GM12878 (cell line): ENCODE results near the gene DBN1. TPM values are rescaled to one million over a fixed set of nuclear protein-coding genes. Genes with fewer than 3 reads are reported as not detected.

ENCODE experiments used
- ATAC-seq: fragments of 200-7000 bp; cut with Tn5 transposase; 3 replicates; pipeline ENCODE4 v1.9.1; 2020; ENCODE audit warnings: mild to moderate bottlenecking, moderate library complexity
- BruUV-seq: library from RNA; stranded (reverse); fragments of 400-500 nt; replicated peaks from 2 replicates; lab custom pipeline; 2021; lab: Mats Ljungman, UMichigan
- CTCF ChIA-PET: fragments of 300-600 bp; sonication (Branson Sonifier 250); formaldehyde crosslinking; extraction: SDS; loops from one replicate; lab custom pipeline; 2021; ENCODE audit warnings: inconsistent platforms; lab: Yijun Ruan, JAX
- POLR2A ChIA-PET: fragments of 350-600 bp; formaldehyde crosslinking; extraction: SDS; loops from one replicate; lab custom pipeline; 2021; ENCODE audit warnings: inconsistent platforms; lab: Charles Lee
- RAD21 ChIA-PET: fragments of 300-600 bp; sonication (Branson Sonifier 250); formaldehyde crosslinking; loops from one replicate; lab custom pipeline; 2023; ENCODE audit warnings: antibody characterized with exemption; ENCODE audit not compliant: unreplicated experiment; lab: Charles Lee
- SMC1A ChIA-PET: fragments of 300-600 bp; sonication (Branson Sonifier 250); formaldehyde crosslinking; loops from one replicate; lab custom pipeline; 2023; ENCODE audit not compliant: unreplicated experiment, uncharacterized antibody; lab: Charles Lee
- DNase-seq: peaks from one replicate; pipeline ENCODE4 v3.0.0-alpha.2; 2011; ENCODE audit warnings: low read depth, low spot score
- FAIRE-seq: peaks from 3 replicates; lab custom pipeline; 2011; peaks lifted over from hg19 to GRCh38; lab: Jason Lieb, UNC
- H2AFZ ChIP-seq: 2 replicates; pipeline ENCODE4 v1.6.0; 2011; ENCODE audit warnings: low read depth, low read length, control low read depth; ENCODE audit not compliant: control insufficient read depth
- H3K27ac ChIP-seq: 2 replicates; pipeline ENCODE4 v1.5.1; 2011; ENCODE audit warnings: control low read depth; ENCODE audit not compliant: control insufficient read depth, insufficient read depth
- H3K27me3 ChIP-seq, 2 experiments: replicated peaks in 1 of 2; 2 replicates each; pipeline versions ENCODE4 v1.6.0 to v1.6.1; 2011; ENCODE audit warnings: low read length in 1 of 2; ENCODE audit not compliant: control insufficient read depth in 2 of 2, insufficient read depth in 2 of 2
- H3K36me3 ChIP-seq, 2 experiments: 2 replicates each; pipeline ENCODE4 v1.5.1; 2011; ENCODE audit warnings: low read length in 1 of 2; ENCODE audit not compliant: control insufficient read depth in 2 of 2, insufficient read depth in 2 of 2
- H3K4me1 ChIP-seq: 2 replicates; pipeline ENCODE4 v1.6.1; 2011; ENCODE audit warnings: mild to moderate bottlenecking, low read length, moderate library complexity, mixed read lengths; ENCODE audit not compliant: control insufficient read depth, insufficient read depth
- H3K4me2 ChIP-seq: 2 replicates; pipeline ENCODE4 v1.6.0; 2011; ENCODE audit warnings: control low read depth; ENCODE audit not compliant: control insufficient read depth, insufficient read depth
- H3K4me3 ChIP-seq: fragments of 200-600 bp; sonication (generic); 2 replicates; pipeline ENCODE4 v1.5.1; 2016
- H3K79me2 ChIP-seq: 2 replicates; pipeline ENCODE4 v1.6.0; 2011; ENCODE audit warnings: low read length; ENCODE audit not compliant: control insufficient read depth, insufficient read depth
- H3K9ac ChIP-seq: 2 replicates; pipeline ENCODE4 v1.8.0; 2011; ENCODE audit warnings: low read length, control low read depth, mixed read lengths; ENCODE audit not compliant: control insufficient read depth, insufficient read depth
- H3K9me3 ChIP-seq: replicated peaks from 3 replicates; pipeline ENCODE4 v1.5.1; 2011; ENCODE audit warnings: mild to moderate bottlenecking, low read length; ENCODE audit not compliant: control insufficient read depth, insufficient read depth
- H4K20me1 ChIP-seq: 2 replicates; pipeline ENCODE4 v1.6.0; 2011; ENCODE audit not compliant: control insufficient read depth, insufficient read depth
- ATF3 ChIP-seq: IDR thresholded peaks from 2 replicates; pipeline ENCODE4 v1.6.1; 2011; ENCODE audit warnings: low read depth, mild to moderate bottlenecking, low read length, moderate library complexity, borderline replicate concordance; ENCODE audit errors: extremely low read depth
- CBFB ChIP-seq: IDR thresholded peaks from 2 replicates; pipeline ENCODE4 v1.6.1; 2016; ENCODE audit warnings: antibody characterized with exemption, low read depth
- CBX3 ChIP-seq: fragments of 200-600 bp; sonication (generic); IDR thresholded peaks from 2 replicates; pipeline ENCODE4 v1.6.1; 2016; ENCODE audit warnings: low read depth, borderline replicate concordance
- CTCF ChIP-seq, 3 experiments: IDR thresholded peaks in 2 of 3; conservative IDR thresholded peaks in 1 of 3; 2 replicates each; pipeline ENCODE4 v1.5.1; 2011; ENCODE audit warnings: low read depth in 3 of 3, low read length in 3 of 3, mild to moderate bottlenecking in 3 of 3, control low read depth in 2 of 3, moderate library complexity in 2 of 3, inconsistent platforms in 1 of 3, mixed read lengths in 1 of 3; ENCODE audit not compliant: control insufficient read depth in 2 of 3, insufficient read depth in 1 of 3; ENCODE audit errors: extremely low read depth in 1 of 3
- HCFC1 ChIP-seq: fragments of 150-350 bp; IDR thresholded peaks from 2 replicates; pipeline ENCODE4 v1.6.1; 2014; ENCODE audit warnings: low read length
- IKZF1 ChIP-seq: fragments of 450-650 bp; conservative IDR thresholded peaks from 2 replicates; pipeline ENCODE4 v1.6.1; 2017; ENCODE audit warnings: antibody characterized with exemption, mild to moderate bottlenecking
- MTA3 ChIP-seq: IDR thresholded peaks from 2 replicates; pipeline ENCODE4 v1.6.1; 2012; ENCODE audit warnings: low read length, inconsistent platforms, borderline replicate concordance
- NR2C2 ChIP-seq: IDR thresholded peaks from 2 replicates; pipeline ENCODE4 v1.6.1; 2011; ENCODE audit warnings: borderline replicate concordance, low read depth; ENCODE audit not compliant: control insufficient read depth, insufficient read length
- PKNOX1 ChIP-seq: fragments of 450-650 bp; IDR thresholded peaks from 2 replicates; pipeline ENCODE4 v1.6.1; 2016; ENCODE audit warnings: mild to moderate bottlenecking
- RB1 ChIP-seq: fragments of 450-650 bp; formaldehyde crosslinking; IDR thresholded peaks from 2 replicates; pipeline ENCODE4 v1.6.1; 2017; ENCODE audit warnings: mild to moderate bottlenecking, borderline replicate concordance
- SMAD1 ChIP-seq: fragments of 450-650 bp; IDR thresholded peaks from 2 replicates; pipeline ENCODE4 v1.6.1; 2018; ENCODE audit warnings: mild to moderate bottlenecking, low read depth; ENCODE audit not compliant: partially characterized antibody
- SMC3 ChIP-seq: IDR thresholded peaks from 2 replicates; pipeline ENCODE4 v1.6.1; 2011; ENCODE audit warnings: low read length, improper control_type of control experiment, borderline replicate concordance
- TAF1 ChIP-seq: IDR thresholded peaks from 2 replicates; pipeline ENCODE4 v1.6.1; 2011; ENCODE audit warnings: mild to moderate bottlenecking, low read depth, low read length, borderline replicate concordance
- TCF3 ChIP-seq: IDR thresholded peaks from 2 replicates; pipeline ENCODE4 v1.6.1; 2012; ENCODE audit warnings: low read depth, mild to moderate bottlenecking, low read length, borderline replicate concordance; ENCODE audit not compliant: insufficient read depth
- WRNIP1 ChIP-seq: IDR thresholded peaks from 2 replicates; pipeline ENCODE4 v1.6.1; 2011; ENCODE audit warnings: low read depth, low read length, improper control_type of control experiment, borderline replicate concordance
- ZZZ3 ChIP-seq: IDR thresholded peaks from 2 replicates; pipeline ENCODE4 v1.6.1; 2011; ENCODE audit warnings: low read depth; ENCODE audit not compliant: control insufficient read depth, insufficient read length
- WGBS: methylation state at CpG from one replicate; pipeline ENCODE4 v1.1.6; 2016; ENCODE audit warnings: low lambda C conversion rate; ENCODE audit not compliant: insufficient replicate concordance, insufficient coverage; ENCODE audit errors: missing lambda C conversion rate; 5-methylcytosine and 5-hydroxymethylcytosine counted together
- in situ Hi-C: fragments of 300-500 bp; cut with MboI; formaldehyde crosslinking; loops from 9 replicates; pipeline ENCODE4 v1.14.3; 2018; ENCODE audit warnings: mixed read lengths
- intact Hi-C: fragments of 100-400 bp; cut with micrococcal nuclease; formaldehyde crosslinking; loops from one replicate; pipeline ENCODE4 v1.14.2; 2022; ENCODE audit not compliant: unreplicated experiment
- polyA plus RNA-seq, 11 experiments: library from polyadenylated mRNA; depleted of rRNA in 4 of 11; unstranded in 6 of 11; stranded (reverse) in 5 of 11; fragments of >200 nt; fragmentation: Nextera tagmentation in 4 of 11; fragmentation: Illumina TruSeq in 1 of 11; extraction: Ambion mirVana in 4 of 11; extraction: Trizol in 1 of 11; gene quantifications; 1 replicate in 1 of 11; 2 replicates in 10 of 11; pipeline versions ENCODE4 v1.2.1 to v1.2.3, GENCODE V29; 2011 to 2016; ENCODE audit warnings: inconsistent platforms in 2 of 11, missing spikeins in 2 of 11, low read depth in 1 of 11
- total RNA-seq, 4 experiments: library from RNA; depleted of rRNA in 3 of 4; stranded (reverse); fragments of >200 nt in 3 of 4; fragmentation: Illumina TruSeq in 1 of 4; extraction: Trizol in 1 of 4; gene quantifications; 2 replicates each; pipeline versions ENCODE4 v1.2.1 to v1.2.3, GENCODE V29; 2013 to 2021

The DBN1 gene
- total and polyA plus RNA-seq, 10 of the 15 experiments (the other 5 are each of a cell fraction or from before 2014, with no cell fraction given) = 0.18 to 81.0 (median 27.9) TPM

- TF ChIP-seq NR2C2 (no peak), IKZF1 (no peak), TAF1 (no peak), CBFB (no peak), CBX3 (no peak), RB1 (no peak), SMC3 (no peak), WRNIP1 (no peak), ATF3 (no peak), TCF3 (no peak), HCFC1 (no peak), MTA3 (no peak), SMAD1 (no peak), PKNOX1 (no peak), ZZZ3 (no peak), CTCF (IDR thresholded peaks at IDR 0.05 in 2 of 3, conservative IDR thresholded peaks at IDR 0.05 in 1 of 3; ENCODE audit: control insufficient read depth in 2 of 3, extremely low read depth in 1 of 3, insufficient read depth in 1 of 3, low read depth in 3 of 3, low read length in 3 of 3) (no peak)
- intact Hi-C loops = no loop called here
- Histone ChIP-seq H3K27me3 (no peaks in the 10 kb centered on the region), H3K27ac (no peak overlapping the region), H3K4me2 (no peak overlapping the region), H3K4me3 (no peak overlapping the region), H3K9me3 (no peaks in the 10 kb centered on the region), H4K20me1 (no peaks in the 10 kb centered on the region), H3K4me1 (peaks cover 24% of the 10 kb centered on the region), H3K9ac (no peak overlapping the region), H2AFZ (no peak overlapping the region), H3K36me3 (peaks cover 0 to 6% of the 10 kb centered on the region in 2 experiments; a peak in 2 of 4 replicates), H3K79me2 (peaks cover 6% of the 10 kb centered on the region)
- SMC1A ChIA-PET = no interaction called here
- in situ Hi-C loops = no loop called here
- POLR2A ChIA-PET = interaction anchor here (0.5 to 1.5 kb wide), 3 partner anchors 14 to 18 kb away, joined by 3 to 4 read pairs (median 3); no protein-coding TSS in a partner anchor
- ATAC-seq (no peak), DNase-seq (no peak), FAIRE-seq (no peak)
- BruUV-seq = no TSS peak
- 97% methylated on average over 51 of the region's 54 CpGs for WGBS
- CTCF ChIA-PET = interaction anchor here (0.6 to 4.8 kb wide), 6 partner anchors 7 to 310 kb away, joined by 3 to 36 read pairs (median 3); partner anchors contain the start of gene DOK3
- RAD21 ChIA-PET = no interaction called here
Measured at GRCh38 chr5:177491983-177492746, 18.7 kb upstream of the DBN1 start.
